PFSK-1 (cell line): ENCODE results near the gene ADAMTS17.

Experiments used
- FOXP2 ChIP-seq: optimal IDR thresholded peaks from 2 replicates; pipeline ENCODE3; 2011; ENCODE audit warnings: borderline replicate concordance, control low read depth, inconsistent platforms; ENCODE audit not compliant: insufficient read depth; ENCODE audit errors: extremely low read length, extremely low read depth
- POLR2AphosphoS5 ChIP-seq: IDR thresholded peaks from 2 replicates; pipeline ENCODE4 v1.6.1; 2012; ENCODE audit warnings: low read depth, mild to moderate bottlenecking, control low read depth, low read length, moderate library complexity
- SIN3A ChIP-seq: IDR thresholded peaks from 2 replicates; pipeline ENCODE4 v1.6.1; 2012; ENCODE audit warnings: mild to moderate bottlenecking, low read length, moderate library complexity, borderline replicate concordance; ENCODE audit not compliant: insufficient read depth
- TAF1 ChIP-seq: IDR thresholded peaks from 2 replicates; pipeline ENCODE4 v1.6.1; 2012; ENCODE audit warnings: low read length, control low read depth, borderline replicate concordance; ENCODE audit not compliant: insufficient read depth
- TF ChIP-seq, protein P1 (sequence below), 2 experiments: IDR thresholded peaks; 2 replicates each; pipeline versions ENCODE4 v1.6.1 to v1.8.0; 2011 to 2012; ENCODE audit warnings: low read depth in 2 of 2, low read length in 2 of 2, control low read depth in 1 of 2, inconsistent platforms in 1 of 2, mild to moderate bottlenecking in 1 of 2, moderate library complexity in 1 of 2; ENCODE audit not compliant: insufficient read depth in 1 of 2

The ADAMTS17 gene

GRCh38 chr15:100307241-100308212 is 34.2 kb downstream of the ADAMTS17 start:
- TF ChIP-seq TAF1 (no peak), FOXP2 (no peak), SIN3A (no peak), POLR2AphosphoS5 (no peak)
- TF ChIP-seq, protein P1, sequence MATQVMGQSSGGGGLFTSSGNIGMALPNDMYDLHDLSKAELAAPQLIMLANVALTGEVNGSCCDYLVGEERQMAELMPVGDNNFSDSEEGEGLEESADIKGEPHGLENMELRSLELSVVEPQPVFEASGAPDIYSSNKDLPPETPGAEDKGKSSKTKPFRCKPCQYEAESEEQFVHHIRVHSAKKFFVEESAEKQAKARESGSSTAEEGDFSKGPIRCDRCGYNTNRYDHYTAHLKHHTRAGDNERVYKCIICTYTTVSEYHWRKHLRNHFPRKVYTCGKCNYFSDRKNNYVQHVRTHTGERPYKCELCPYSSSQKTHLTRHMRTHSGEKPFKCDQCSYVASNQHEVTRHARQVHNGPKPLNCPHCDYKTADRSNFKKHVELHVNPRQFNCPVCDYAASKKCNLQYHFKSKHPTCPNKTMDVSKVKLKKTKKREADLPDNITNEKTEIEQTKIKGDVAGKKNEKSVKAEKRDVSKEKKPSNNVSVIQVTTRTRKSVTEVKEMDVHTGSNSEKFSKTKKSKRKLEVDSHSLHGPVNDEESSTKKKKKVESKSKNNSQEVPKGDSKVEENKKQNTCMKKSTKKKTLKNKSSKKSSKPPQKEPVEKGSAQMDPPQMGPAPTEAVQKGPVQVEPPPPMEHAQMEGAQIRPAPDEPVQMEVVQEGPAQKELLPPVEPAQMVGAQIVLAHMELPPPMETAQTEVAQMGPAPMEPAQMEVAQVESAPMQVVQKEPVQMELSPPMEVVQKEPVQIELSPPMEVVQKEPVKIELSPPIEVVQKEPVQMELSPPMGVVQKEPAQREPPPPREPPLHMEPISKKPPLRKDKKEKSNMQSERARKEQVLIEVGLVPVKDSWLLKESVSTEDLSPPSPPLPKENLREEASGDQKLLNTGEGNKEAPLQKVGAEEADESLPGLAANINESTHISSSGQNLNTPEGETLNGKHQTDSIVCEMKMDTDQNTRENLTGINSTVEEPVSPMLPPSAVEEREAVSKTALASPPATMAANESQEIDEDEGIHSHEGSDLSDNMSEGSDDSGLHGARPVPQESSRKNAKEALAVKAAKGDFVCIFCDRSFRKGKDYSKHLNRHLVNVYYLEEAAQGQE (IDR thresholded peaks at IDR 0.05; ENCODE audit: insufficient read depth in 1 of 2, low read depth in 2 of 2, low read length in 2 of 2), result no peak

GRCh38 chr15:100306098-100306497 is 35.7 kb downstream of the ADAMTS17 start:
- no peak for TF ChIP-seq FOXP2
- TF ChIP-seq, protein P1 (IDR thresholded peaks at IDR 0.05; ENCODE audit: insufficient read depth in 1 of 2, low read depth in 2 of 2, low read length in 2 of 2), result no peak
- no peak for TF ChIP-seq POLR2AphosphoS5
- TF ChIP-seq TAF1, result no peak
- TF ChIP-seq SIN3A, result no peak

GRCh38 chr15:100301910-100302431 is 39.8 kb downstream of the ADAMTS17 start:
- TF ChIP-seq POLR2AphosphoS5 (no peak), SIN3A (no peak), TAF1 (no peak), FOXP2 (no peak)
- TF ChIP-seq, protein P1 (IDR thresholded peaks at IDR 0.05; ENCODE audit: insufficient read depth in 1 of 2, low read depth in 2 of 2, low read length in 2 of 2), result no peak

DNA sequence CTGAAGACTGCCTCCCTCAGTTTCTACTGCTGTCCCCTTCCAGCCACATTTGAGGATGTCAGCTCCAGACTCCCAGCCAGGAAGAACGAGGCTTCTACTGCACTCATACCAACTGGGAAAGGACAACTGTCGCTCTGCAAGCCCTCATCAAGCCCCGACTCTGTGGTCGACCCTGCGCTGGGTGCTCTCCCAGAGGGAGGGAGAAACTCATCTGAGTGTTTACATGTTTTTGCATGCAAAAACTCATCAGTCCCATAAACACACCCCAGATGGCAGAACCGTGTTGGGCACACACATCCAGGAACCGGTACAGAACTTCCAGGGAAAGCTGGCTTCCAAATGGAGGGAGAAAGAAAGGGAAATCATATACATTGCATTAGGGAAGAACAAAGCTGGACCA is 43.5 kb downstream of the ADAMTS17 start:
- TF ChIP-seq FOXP2 (no peak), SIN3A (no peak), POLR2AphosphoS5 (no peak), TAF1 (no peak)
- TF ChIP-seq, protein P1 (IDR thresholded peaks at IDR 0.05; ENCODE audit: insufficient read depth in 1 of 2, low read depth in 2 of 2, low read length in 2 of 2), result no peak
